HG03354 (cell line): Measurements from ENCODE around the gene UBL3.
A peak's percentile ranks its signal among the peaks of the same experiment; 100 is the strongest.

Experiments
- ATAC-seq: cut with Tn5 transposase; IDR thresholded peaks from one replicate; pipeline ENCODE4 v1.9.1; 2021; ENCODE audit warnings: mild to moderate bottlenecking; ENCODE audit not compliant: unreplicated experiment, poor library complexity, severe bottlenecking

UBL3 gene

GRCh38 chr13:29817604-29818378, 32.6 kb downstream of the UBL3 start:
- ATAC-seq: peak; percentile 97

- no peak for ATAC-seq
These were observed 33.7 kb downstream of the UBL3 start for GRCh38 chr13:29816715-29817114.

- ATAC-seq: no peak
These were observed 35.1 kb downstream of the UBL3 start for GRCh38 chr13:29815336-29815735.

DNA sequence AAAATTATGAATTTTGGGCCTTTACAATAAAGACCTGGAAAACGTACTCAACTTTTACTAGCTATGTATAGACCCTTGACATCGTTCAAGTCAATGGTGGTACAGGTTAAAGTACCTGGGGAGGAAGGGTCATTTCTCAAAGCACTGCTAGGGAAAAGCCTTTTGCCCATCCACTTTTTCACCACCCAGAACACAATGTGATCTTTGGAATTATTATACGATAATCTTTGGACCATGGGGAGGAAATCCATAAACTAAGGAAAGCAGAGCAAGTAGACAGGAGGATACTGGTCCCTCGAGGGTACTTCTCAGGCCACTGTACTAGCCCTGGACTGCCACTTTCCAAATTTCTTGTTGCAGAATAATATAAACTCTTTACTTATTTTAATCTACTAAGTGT, 39.5 kb downstream of the UBL3 start:
- no peak for ATAC-seq

GRCh38 chr13:29810145-29810742, 40.2 kb downstream of the UBL3 start:
- no peak for ATAC-seq

DNA sequence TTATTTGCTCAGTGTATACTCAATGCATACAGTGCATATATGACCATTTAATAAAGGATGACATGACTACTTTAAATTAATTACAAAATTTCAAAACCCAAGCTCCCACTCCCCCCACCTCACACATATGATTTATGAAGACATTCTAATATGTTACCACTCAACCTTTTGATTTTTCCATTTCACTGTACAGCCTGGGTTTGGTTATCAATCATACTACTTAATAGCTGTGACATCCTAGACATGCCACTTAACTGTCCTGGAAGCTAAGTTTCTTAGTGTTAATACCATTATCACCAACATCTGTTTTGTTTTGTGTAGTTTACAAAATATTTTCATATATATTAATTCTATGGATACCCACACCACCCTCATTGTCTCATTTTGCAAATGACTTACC, 42.2 kb downstream of the UBL3 start:
- ATAC-seq: no peak

- peak; percentile 52 for ATAC-seq
These were observed 44.1 kb downstream of the UBL3 start for GRCh38 chr13:29805994-29806979.

DNA sequence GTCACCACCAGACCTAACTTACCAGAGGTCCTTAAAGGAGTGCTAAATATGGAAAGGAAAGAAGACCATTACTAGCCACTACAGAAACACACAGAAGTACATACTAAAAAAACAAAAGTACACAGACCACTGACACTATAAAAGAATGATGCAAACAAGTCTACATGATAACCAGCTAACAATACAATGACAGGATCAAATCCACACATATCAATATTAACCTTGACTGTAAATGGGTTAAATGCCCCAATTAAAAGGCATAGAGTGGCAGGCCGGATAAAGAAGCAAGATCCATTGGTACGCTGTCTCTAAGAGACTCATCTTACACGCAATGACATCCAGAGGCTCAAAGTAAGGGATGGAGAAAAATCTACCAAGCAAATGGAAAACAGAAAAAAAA, 47.2 kb downstream of the UBL3 start:
- ATAC-seq: no peak

DNA sequence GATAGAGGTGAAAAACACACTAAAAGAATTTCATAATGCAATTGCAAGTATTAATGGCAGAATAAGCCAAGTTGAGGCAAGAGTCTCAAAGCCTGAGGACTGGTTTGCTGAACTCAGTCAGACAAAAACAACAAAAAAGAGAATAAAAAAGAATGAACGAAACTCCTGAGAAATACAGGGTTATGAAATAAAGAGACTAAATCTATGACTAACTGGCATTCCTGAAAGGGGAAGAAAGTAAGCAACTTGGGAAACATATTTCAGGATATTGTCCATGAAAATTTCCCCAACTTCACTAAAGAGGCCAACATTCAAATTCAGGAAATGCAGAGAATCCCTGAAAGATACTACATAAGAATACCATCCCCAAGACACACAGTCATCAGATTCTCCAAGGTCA, 47.8 kb downstream of the UBL3 start:
- no peak for ATAC-seq

DNA sequence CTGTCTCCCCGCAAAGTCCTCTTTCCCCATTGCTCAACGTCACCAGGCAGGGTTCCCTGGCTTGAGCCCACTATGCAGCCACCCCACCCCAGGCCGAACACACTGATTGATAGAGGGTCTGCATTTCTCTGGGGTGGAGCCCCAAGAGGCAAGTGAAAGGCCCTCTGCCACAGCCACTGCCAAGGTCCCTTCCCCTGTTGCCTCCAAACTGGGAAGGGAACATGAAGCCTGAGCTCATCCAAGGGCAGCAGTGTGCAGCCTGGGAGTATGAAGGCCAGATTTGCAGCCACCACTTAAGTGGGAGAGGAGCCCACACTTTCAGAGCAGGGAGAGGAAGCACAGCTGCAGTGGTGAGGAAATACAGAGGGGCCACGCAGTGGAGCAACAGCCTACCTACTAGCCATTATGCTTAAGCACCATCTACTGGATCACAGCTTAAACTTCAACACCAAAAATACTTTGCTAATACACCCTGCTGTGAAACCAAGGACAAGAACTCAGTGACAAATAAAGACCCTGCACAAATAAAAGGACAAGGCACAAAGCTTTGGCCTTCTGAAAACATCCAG, 48.6 kb downstream of the UBL3 start:
- ATAC-seq: no peak

DNA sequence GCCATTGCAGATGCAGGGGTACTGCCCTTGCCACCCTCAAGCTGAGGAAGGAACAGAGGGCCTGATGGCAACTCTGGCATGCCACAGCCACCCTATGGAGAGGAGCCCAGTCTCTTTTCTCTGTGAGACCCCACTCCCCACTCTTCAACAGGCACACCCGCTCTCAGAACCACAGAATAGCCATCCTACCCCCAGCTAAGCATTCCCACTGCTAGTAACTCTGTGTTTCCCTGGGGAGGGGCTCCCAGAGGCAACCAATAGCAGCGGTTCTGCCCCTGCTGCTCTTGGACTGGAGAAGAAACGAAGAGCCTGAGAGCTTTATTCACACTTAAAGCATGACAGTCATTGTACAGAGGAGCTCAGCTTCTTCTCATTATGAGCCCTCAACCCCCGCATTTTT, 49.3 kb downstream of the UBL3 start:
- ATAC-seq: no peak

GRCh38 chr13:29800687-29801086, 49.7 kb downstream of the UBL3 start:
- ATAC-seq: no peak

DNA sequence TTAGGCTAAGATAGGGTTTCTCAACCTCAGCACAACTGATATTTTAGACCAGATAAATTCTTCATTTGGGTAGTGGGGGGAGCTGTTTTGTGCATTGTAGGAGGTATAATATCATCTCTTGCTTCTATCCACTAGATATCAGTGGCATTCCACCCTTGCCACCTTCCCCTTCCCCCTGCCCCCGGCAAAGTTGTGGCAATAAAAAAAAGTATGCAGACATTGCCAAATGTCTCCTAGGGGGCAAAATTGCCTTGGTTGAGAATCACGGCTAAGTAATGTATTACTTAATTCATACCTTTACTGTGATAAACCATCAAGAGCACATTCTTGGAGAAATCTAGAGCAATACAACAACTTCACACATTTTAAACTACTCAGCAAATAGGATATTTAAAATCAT, 51.4 kb downstream of the UBL3 start:
- ATAC-seq: no peak

GRCh38 chr13:29791997-29792780, 58.2 kb downstream of the UBL3 start:
- no peak for ATAC-seq

GRCh38 chr13:29791508-29791907, 58.9 kb downstream of the UBL3 start:
- ATAC-seq: no peak

GRCh38 chr13:29786698-29787097, 63.7 kb downstream of the UBL3 start:
- no peak for ATAC-seq

- ATAC-seq: no peak
These were observed 64.4 kb downstream of the UBL3 start for GRCh38 chr13:29785978-29786377.

DNA sequence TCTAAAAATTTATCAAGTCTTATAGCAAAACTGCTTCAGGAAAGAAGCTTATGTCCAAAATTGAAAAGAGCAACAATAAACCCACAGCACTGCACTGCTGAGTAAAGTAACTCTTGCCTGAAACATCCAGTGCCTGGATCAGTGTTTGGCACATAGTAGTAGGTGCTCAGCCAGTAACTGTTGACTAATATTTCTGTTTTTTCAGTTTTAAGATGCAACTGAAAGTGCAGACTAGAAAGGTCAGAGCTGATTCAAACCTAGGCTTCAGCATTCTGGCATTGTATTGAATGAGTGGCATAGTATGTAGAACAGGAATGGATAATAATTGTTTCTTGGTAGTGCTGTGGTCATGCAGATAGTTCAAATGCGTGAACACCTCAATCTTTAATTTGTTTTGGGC, 67.6 kb downstream of the UBL3 start:
- ATAC-seq: no peak

DNA sequence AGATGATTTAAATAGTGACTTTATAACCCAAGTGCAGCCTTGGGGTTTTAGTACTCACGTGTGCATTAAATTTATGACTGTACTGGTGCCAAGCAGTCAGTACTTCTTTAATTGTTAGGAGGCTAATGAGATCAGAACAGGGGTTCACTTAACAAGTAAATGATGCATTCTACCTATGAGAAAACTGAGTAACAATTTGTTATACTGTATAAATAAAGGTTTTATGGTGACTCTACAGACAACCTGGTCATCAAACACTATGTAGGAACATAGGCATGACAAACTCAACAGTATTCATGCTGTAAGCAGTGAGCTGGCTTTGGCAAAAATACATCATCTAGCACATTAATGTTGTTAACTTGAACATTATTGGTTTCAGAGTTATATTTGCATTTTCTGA, 75.6 kb downstream of the UBL3 start:
- ATAC-seq: no peak
